ENCODE data around the gene EXD2.
"Not testable (repeated sequence)": the region's sequence is repeated elsewhere in the genome, so short reads cannot be mapped to it uniquely, and the experiment has no call there.

The EXD2 gene

GRCh38 chr14:69290881-69291280, 99.6 kb downstream of the EXD2 start:
- DNase-seq; intact Hi-C loops (cut with DNase I): not testable (repeated sequence)

GRCh38 chr14:69291396-69291795, 100.1 kb downstream of the EXD2 start:
- intact Hi-C loops (cut with DNase I): no loop called here
- DNase-seq: no peak

- DNase-seq: no peak
- intact Hi-C loops (cut with DNase I): no loop called here
These were observed 100.7 kb downstream of the EXD2 start for GRCh38 chr14:69291891-69292561.
